GM18907 (cell line): Measurements from ENCODE around the gene CATSPER3.

Experiments used
- ATAC-seq: cut with Tn5 transposase; IDR thresholded peaks from one replicate; pipeline ENCODE4 v1.9.1; 2021; ENCODE audit warnings: mild to moderate bottlenecking, moderate library complexity; ENCODE audit not compliant: unreplicated experiment

The CATSPER3 gene

GRCh38 chr5:135027697-135028615, 60.2 kb downstream of the CATSPER3 start:
- ATAC-seq: no peak

GRCh38 chr5:135028791-135029476, 61.2 kb downstream of the CATSPER3 start:
- no peak for ATAC-seq

GRCh38 chr5:135029477-135030122, 61.9 kb downstream of the CATSPER3 start:
- no peak for ATAC-seq

- no peak for ATAC-seq
Observed at GRCh38 chr5:135030123-135030955, 62.6 kb downstream of the CATSPER3 start.

GRCh38 chr5:135030956-135031812, 63.5 kb downstream of the CATSPER3 start:
- no peak for ATAC-seq

GRCh38 chr5:135031813-135032694, 64.3 kb downstream of the CATSPER3 start:
- no peak for ATAC-seq

- no peak for ATAC-seq
Observed at GRCh38 chr5:135032695-135032998, 64.9 kb downstream of the CATSPER3 start.

- no peak for ATAC-seq
Observed at GRCh38 chr5:135032999-135033861, 65.5 kb downstream of the CATSPER3 start.

- ATAC-seq: no peak
Observed at GRCh38 chr5:135033901-135034235, 66.2 kb downstream of the CATSPER3 start, which contains the start of gene PITX1. Gene PITX1, minus strand, starts transcription at chr5:135034228. Its CDS starts 347 bp downstream, at chr5:135033881.

GRCh38 chr5:135034236-135034962, 66.7 kb downstream of the CATSPER3 start:
- no peak for ATAC-seq

- no peak for ATAC-seq
Observed at GRCh38 chr5:135034963-135035677, 67.4 kb downstream of the CATSPER3 start.

GRCh38 chr5:135035678-135036030, 67.9 kb downstream of the CATSPER3 start:
- ATAC-seq: no peak

- ATAC-seq: no peak
Observed at GRCh38 chr5:135036405-135036804, 68.7 kb downstream of the CATSPER3 start.

GRCh38 chr5:135037519-135038204, 70.0 kb downstream of the CATSPER3 start:
- ATAC-seq: no peak

- no peak for ATAC-seq
Observed at GRCh38 chr5:135038205-135038812, 70.6 kb downstream of the CATSPER3 start.

- no peak for ATAC-seq
Observed at GRCh38 chr5:135038813-135039270, 71.1 kb downstream of the CATSPER3 start.
